Measurements from ENCODE around the gene NEK4. TPM values are rescaled to one million over a fixed set of nuclear protein-coding genes. Genes with fewer than 3 reads are reported as not detected.

Gene NEK4
- total RNA-seq, 1 experiment from 2014 or later, result 33.8 TPM

DNA sequence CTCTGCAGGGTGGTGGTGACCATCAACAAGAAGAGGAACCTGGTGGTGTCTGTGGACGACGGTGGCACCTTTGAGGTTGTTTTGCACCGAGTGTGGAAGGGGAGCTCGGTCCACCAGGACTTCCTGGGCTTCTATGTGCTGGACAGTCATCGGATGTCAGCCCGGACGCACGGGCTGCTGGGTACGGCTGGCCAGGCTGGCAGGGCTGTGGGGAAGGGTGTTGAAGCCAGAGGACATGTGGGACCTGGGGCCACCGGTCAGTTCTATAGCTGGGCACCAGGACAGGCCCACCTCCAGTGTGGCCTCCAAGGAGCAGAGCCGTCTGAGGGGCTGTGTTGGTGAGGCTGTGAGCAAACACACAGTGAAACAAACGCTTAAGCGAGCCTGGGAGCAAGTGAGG, 20.0 kb upstream of the NEK4 start:
- Mint-ChIP-seq H3K9me3 (ENCODE audit: low read depth, unreplicated experiment) (no peaks in the 10 kb centered on the region), H3K27ac (ENCODE audit: unreplicated experiment) (no peak overlapping the region), H3K36me3 (ENCODE audit: insufficient read depth, unreplicated experiment) (no peaks in the 10 kb centered on the region), H3K27me3 (ENCODE audit: unreplicated experiment) (peaks cover 75% of the 10 kb centered on the region), H3K4me1 (ENCODE audit: low read depth, unreplicated experiment) (no peaks in the 10 kb centered on the region), H3K4me3 (ENCODE audit: low read depth, unreplicated experiment) (no peak overlapping the region)
- TF ChIP-seq CTCF (IDR thresholded peaks at IDR 0.05; ENCODE audit: unreplicated experiment), result no peak
- intact Hi-C loops (cut with micrococcal nuclease; ENCODE audit: unreplicated experiment), result no loop called here
- DNase-seq, result no peak
- CTCF ChIA-PET, result no interaction called here
- no TSS peak for BruUV-seq (replicated peaks)

- CTCF ChIA-PET, result no interaction called here
- no peaks in the 10 kb centered on the region for H3K36me3 Mint-ChIP-seq (ENCODE audit: insufficient read depth, unreplicated experiment)
- no peak for DNase-seq
- H3K4me3 Mint-ChIP-seq (ENCODE audit: low read depth, unreplicated experiment), result no peak overlapping the region
- no TSS peak for BruUV-seq (replicated peaks)
- H3K4me1 Mint-ChIP-seq (ENCODE audit: low read depth, unreplicated experiment), result no peaks in the 10 kb centered on the region
- intact Hi-C loops (cut with micrococcal nuclease; ENCODE audit: unreplicated experiment), result no loop called here
- peaks cover 75% of the 10 kb centered on the region for H3K27me3 Mint-ChIP-seq (ENCODE audit: unreplicated experiment)
- TF ChIP-seq CTCF (IDR thresholded peaks at IDR 0.05; ENCODE audit: unreplicated experiment), result no peak
- H3K27ac Mint-ChIP-seq (ENCODE audit: unreplicated experiment), result no peak overlapping the region
- H3K9me3 Mint-ChIP-seq (ENCODE audit: low read depth, unreplicated experiment), result no peaks in the 10 kb centered on the region
These were observed 19.6 kb upstream of the NEK4 start for GRCh38 chr3:52790337-52790736.

GRCh38 chr3:52789746-52790040, 19.0 kb upstream of the NEK4 start:
- no peaks in the 10 kb centered on the region for H3K9me3 Mint-ChIP-seq (ENCODE audit: low read depth, unreplicated experiment)
- TF ChIP-seq CTCF (IDR thresholded peaks at IDR 0.05; ENCODE audit: unreplicated experiment), result no peak
- no peaks in the 10 kb centered on the region for H3K4me1 Mint-ChIP-seq (ENCODE audit: low read depth, unreplicated experiment)
- BruUV-seq (replicated peaks), result no TSS peak
- no peak for DNase-seq
- H3K36me3 Mint-ChIP-seq (ENCODE audit: insufficient read depth, unreplicated experiment), result no peaks in the 10 kb centered on the region
- H3K4me3 Mint-ChIP-seq (ENCODE audit: low read depth, unreplicated experiment), result no peak overlapping the region
- intact Hi-C loops (cut with micrococcal nuclease; ENCODE audit: unreplicated experiment), result no loop called here
- peaks cover 75% of the 10 kb centered on the region for H3K27me3 Mint-ChIP-seq (ENCODE audit: unreplicated experiment)
- CTCF ChIA-PET, result interaction anchor here (0.6 kb wide), 1 partner anchor 13 kb away, joined by 4 read pairs; no protein-coding TSS in a partner anchor
- H3K27ac Mint-ChIP-seq (ENCODE audit: unreplicated experiment), result no peak overlapping the region

DNA sequence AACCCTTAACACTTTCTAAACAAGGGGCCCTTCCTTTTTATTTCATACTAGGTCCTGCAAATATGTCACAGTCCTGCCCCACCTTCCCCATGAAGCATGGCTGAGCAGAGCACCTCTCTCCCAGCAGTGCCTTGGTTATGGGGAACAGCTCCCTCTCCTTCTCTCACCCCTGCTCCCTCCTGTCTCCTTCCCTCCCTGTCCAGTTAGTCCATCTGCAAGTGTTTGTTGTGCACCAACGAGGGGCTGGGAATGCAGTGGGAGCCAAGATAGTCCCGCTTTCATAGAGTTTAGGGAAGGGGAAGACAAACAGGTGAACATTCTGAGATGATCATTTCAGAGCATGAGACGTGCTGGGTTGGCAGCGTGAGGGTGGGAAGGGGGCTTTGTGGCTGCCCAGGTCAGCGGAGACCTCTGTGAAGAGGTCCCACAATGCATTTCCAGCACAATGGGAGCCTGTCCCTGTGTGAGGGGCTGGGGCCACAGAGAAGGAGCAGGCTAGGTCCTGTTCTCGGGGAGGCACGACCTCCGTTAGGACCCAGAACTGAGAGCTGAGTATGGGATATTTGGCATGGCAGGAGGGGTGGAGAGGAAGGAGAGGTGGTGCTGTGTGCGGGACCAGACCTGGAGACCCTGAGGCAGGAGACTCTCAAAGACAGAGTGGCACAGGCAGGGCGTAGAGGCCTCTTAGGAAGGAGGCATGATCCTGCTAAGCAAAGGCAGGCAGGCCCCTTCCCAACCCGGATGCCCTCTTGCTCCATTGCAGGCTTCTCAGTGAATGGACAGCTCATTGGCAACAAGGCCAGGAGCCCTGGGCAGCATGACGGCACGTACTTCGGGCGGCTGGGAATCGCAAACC, 18.4 kb upstream of the NEK4 start:
- Mint-ChIP-seq H3K4me1 (ENCODE audit: low read depth, unreplicated experiment) (no peaks in the 10 kb centered on the region), H3K36me3 (ENCODE audit: insufficient read depth, unreplicated experiment) (no peaks in the 10 kb centered on the region), H3K27me3 (ENCODE audit: unreplicated experiment) (peaks cover 78% of the 10 kb centered on the region), H3K9me3 (ENCODE audit: low read depth, unreplicated experiment) (no peaks in the 10 kb centered on the region), H3K4me3 (ENCODE audit: low read depth, unreplicated experiment) (no peak overlapping the region), H3K27ac (ENCODE audit: unreplicated experiment) (no peak overlapping the region)
- no TSS peak for BruUV-seq (replicated peaks)
- intact Hi-C loops (cut with micrococcal nuclease; ENCODE audit: unreplicated experiment), result no loop called here
- no peak for DNase-seq
- TF ChIP-seq CTCF (IDR thresholded peaks at IDR 0.05; ENCODE audit: unreplicated experiment), result no peak
- CTCF ChIA-PET, result interaction anchor here (0.6 kb wide), 1 partner anchor 13 kb away, joined by 4 read pairs; no protein-coding TSS in a partner anchor

Data from Calu3 (cell line).